HEK293 (cell line): ENCODE measurements around the gene USP27X.

Experiments used
- ZNF660 ChIP-seq: fragments of 450-650 bp; IDR thresholded peaks from 2 replicates; pipeline ENCODE4 v1.5.1; 2018; ENCODE audit warnings: missing biosample characterization, mild to moderate bottlenecking, missing genetic modification characterization
- ZNF830 ChIP-seq: fragments of 450-650 bp; IDR thresholded peaks from 2 replicates; pipeline ENCODE4 v1.5.0; 2018; ENCODE audit warnings: missing biosample characterization, missing genetic modification characterization, low read depth, mild to moderate bottlenecking, moderate library complexity
- TF ChIP-seq, protein P1 (sequence below): fragments of 450-650 bp; IDR thresholded peaks from 2 replicates; pipeline ENCODE4 v1.5.1; 2018; ENCODE audit warnings: missing biosample characterization, missing genetic modification characterization
- TF ChIP-seq, protein P2 (sequence below): fragments of 450-650 bp; formaldehyde crosslinking; IDR thresholded peaks from 2 replicates; pipeline ENCODE4 v1.5.1; 2016; ENCODE audit warnings: missing biosample characterization, missing genetic modification characterization
- TF ChIP-seq, protein P3 (sequence below): fragments of 450-650 bp; formaldehyde crosslinking; optimal IDR thresholded peaks from 2 replicates; pipeline ENCODE3; 2016; ENCODE audit warnings: missing biosample characterization, mild to moderate bottlenecking, missing genetic modification characterization
- TF ChIP-seq, protein P4 (sequence below): IDR thresholded peaks from 2 replicates; pipeline ENCODE4 v1.6.1; 2011; ENCODE audit warnings: mild to moderate bottlenecking, low read depth, low read length, borderline replicate concordance

DNA sequence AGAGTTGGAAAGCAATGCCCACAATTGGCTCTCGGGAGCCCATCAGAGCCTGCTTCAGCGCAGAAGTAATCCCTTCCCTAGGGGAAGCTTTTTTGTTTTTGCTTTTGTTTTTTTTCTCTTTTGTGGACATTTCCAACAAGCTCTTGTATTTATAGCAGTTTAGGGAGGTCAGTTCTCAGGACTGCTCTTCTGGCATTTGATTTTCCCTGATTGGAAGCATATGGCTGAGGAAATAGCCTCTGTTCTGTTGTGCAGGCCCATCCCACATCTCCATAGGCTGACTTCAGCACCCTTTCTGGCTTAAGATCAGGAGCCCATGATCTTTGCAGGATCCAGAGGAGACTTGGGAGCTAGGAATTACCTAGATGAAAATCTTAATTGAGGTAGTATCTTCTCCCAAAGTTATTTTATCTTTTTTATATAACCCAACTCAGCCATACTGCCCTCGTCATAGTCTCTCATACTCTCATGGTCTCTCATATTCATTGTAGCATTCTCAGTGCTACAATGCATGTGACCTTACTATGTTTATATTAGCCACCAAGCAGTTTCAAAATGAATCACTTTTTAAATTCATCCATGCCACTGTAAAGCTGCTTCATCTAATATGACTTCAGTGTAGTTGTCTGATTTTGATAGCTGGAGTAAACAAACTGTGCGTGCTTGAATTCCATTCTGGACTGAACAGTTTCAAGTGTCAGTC is 33.4 kb upstream of the USP27X start:
- TF ChIP-seq, protein P1, sequence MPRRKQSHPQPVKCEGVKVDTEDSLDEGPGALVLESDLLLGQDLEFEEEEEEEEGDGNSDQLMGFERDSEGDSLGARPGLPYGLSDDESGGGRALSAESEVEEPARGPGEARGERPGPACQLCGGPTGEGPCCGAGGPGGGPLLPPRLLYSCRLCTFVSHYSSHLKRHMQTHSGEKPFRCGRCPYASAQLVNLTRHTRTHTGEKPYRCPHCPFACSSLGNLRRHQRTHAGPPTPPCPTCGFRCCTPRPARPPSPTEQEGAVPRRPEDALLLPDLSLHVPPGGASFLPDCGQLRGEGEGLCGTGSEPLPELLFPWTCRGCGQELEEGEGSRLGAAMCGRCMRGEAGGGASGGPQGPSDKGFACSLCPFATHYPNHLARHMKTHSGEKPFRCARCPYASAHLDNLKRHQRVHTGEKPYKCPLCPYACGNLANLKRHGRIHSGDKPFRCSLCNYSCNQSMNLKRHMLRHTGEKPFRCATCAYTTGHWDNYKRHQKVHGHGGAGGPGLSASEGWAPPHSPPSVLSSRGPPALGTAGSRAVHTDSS: no peak
- no peak for TF ChIP-seq ZNF830
- TF ChIP-seq ZNF660 (tag by site-specific recombination): no peak
- TF ChIP-seq, protein P2, sequence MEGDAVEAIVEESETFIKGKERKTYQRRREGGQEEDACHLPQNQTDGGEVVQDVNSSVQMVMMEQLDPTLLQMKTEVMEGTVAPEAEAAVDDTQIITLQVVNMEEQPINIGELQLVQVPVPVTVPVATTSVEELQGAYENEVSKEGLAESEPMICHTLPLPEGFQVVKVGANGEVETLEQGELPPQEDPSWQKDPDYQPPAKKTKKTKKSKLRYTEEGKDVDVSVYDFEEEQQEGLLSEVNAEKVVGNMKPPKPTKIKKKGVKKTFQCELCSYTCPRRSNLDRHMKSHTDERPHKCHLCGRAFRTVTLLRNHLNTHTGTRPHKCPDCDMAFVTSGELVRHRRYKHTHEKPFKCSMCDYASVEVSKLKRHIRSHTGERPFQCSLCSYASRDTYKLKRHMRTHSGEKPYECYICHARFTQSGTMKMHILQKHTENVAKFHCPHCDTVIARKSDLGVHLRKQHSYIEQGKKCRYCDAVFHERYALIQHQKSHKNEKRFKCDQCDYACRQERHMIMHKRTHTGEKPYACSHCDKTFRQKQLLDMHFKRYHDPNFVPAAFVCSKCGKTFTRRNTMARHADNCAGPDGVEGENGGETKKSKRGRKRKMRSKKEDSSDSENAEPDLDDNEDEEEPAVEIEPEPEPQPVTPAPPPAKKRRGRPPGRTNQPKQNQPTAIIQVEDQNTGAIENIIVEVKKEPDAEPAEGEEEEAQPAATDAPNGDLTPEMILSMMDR (tag by site-specific recombination): no peak
- TF ChIP-seq, protein P3, sequence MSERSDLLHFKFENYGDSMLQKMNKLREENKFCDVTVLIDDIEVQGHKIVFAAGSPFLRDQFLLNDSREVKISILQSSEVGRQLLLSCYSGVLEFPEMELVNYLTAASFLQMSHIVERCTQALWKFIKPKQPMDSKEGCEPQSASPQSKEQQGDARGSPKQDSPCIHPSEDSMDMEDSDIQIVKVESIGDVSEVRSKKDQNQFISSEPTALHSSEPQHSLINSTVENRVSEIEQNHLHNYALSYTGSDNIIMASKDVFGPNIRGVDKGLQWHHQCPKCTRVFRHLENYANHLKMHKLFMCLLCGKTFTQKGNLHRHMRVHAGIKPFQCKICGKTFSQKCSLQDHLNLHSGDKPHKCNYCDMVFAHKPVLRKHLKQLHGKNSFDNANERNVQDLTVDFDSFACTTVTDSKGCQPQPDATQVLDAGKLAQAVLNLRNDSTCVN (tag by site-specific recombination): no peak
- TF ChIP-seq, protein P4, sequence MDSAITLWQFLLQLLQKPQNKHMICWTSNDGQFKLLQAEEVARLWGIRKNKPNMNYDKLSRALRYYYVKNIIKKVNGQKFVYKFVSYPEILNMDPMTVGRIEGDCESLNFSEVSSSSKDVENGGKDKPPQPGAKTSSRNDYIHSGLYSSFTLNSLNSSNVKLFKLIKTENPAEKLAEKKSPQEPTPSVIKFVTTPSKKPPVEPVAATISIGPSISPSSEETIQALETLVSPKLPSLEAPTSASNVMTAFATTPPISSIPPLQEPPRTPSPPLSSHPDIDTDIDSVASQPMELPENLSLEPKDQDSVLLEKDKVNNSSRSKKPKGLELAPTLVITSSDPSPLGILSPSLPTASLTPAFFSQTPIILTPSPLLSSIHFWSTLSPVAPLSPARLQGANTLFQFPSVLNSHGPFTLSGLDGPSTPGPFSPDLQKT: no peak
